Esophagus squamous epithelium (tissue), 4 donors: Measurements from ENCODE around the gene AURKA.

Experiments
- POLR2A ChIP-seq, 4 donors: fragments of 450-650 bp; IDR thresholded peaks; one replicate each; pipeline ENCODE4 v1.6.1; 2017; ENCODE audit warnings: antibody characterized with exemption in 4 of 4, mild to moderate bottlenecking in 4 of 4, moderate library complexity in 3 of 4
- TF ChIP-seq, protein P1 (sequence below), 6 experiments: fragments of 450-650 bp in 4 of 6; fragments of 200-600 bp in 2 of 6; sonication (generic) in 2 of 6; IDR thresholded peaks; one replicate each; pipeline ENCODE4 v1.5.1; 2016 to 2019; ENCODE audit warnings: antibody characterized with exemption in 6 of 6, mild to moderate bottlenecking in 4 of 6, moderate library complexity in 4 of 6

DNA sequence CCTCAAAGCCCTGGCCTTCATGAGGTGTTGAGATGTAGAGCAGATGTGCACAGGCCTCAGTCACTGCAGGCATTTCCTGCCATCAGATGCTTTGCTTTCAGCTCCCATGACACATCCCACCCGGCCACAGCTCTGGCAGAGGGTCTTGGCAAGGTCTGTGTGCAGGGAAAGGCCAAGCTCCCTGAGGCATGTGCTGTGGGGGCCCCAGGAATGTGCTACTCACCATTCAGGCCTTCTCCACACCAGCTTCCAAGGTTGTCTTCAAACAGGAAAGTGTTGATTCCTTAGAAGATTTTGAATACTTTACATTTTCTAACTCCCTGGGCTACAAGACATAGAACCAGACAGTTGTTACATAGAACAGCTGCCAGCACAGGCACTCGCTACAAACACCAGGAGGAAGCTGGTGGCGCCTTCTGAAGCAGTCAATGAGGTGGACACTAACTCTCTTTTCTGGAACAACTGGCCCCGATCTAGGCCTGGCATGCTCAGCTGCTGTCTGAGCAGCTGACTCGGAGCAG is 47.8 kb upstream of the AURKA start:
- TF ChIP-seq, protein P1, sequence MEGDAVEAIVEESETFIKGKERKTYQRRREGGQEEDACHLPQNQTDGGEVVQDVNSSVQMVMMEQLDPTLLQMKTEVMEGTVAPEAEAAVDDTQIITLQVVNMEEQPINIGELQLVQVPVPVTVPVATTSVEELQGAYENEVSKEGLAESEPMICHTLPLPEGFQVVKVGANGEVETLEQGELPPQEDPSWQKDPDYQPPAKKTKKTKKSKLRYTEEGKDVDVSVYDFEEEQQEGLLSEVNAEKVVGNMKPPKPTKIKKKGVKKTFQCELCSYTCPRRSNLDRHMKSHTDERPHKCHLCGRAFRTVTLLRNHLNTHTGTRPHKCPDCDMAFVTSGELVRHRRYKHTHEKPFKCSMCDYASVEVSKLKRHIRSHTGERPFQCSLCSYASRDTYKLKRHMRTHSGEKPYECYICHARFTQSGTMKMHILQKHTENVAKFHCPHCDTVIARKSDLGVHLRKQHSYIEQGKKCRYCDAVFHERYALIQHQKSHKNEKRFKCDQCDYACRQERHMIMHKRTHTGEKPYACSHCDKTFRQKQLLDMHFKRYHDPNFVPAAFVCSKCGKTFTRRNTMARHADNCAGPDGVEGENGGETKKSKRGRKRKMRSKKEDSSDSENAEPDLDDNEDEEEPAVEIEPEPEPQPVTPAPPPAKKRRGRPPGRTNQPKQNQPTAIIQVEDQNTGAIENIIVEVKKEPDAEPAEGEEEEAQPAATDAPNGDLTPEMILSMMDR (IDR thresholded peaks at IDR 0.05) = no peak
- TF ChIP-seq POLR2A (IDR thresholded peaks at IDR 0.05) = no peak
